ENCODE measurements around the gene CSNK1G2. TPM values are rescaled to one million over a fixed set of nuclear protein-coding genes. Genes with fewer than 3 reads are reported as not detected.
A peak's percentile ranks its signal among the peaks of the same experiment; 100 is the strongest.

CSNK1G2 gene
- total and polyA plus RNA-seq, 7 donors, result 22.3 to 49.8 (median 33.2) TPM

GRCh38 chr19:2014731-2015607 lies 74.0 kb downstream of the CSNK1G2 start:
- DNase-seq (no peak), ATAC-seq (peak in 3 of 4 donors; percentile 7 to 9 (median 7))
- no peak for TF ChIP-seq CTCF (IDR thresholded peaks at IDR 0.05)
- Histone ChIP-seq H3K9me3 (no peaks in the 10 kb centered on the region), H3K4me3 (peak overlapping the region; percentile 74), H3K4me1 (no peaks in the 10 kb centered on the region), H3K27me3 (ENCODE audit: insufficient read depth in 3 of 3, low read length in 2 of 3) (no peaks in the 10 kb centered on the region), H3K36me3 (ENCODE audit: insufficient read depth in 1 of 2, low read depth in 1 of 2) (no peaks in the 10 kb centered on the region), H3K27ac (no peak overlapping the region)
- WGBS, 3 donors, result 6 to 41% (median 15%) methylated on average over 11 to 73 of the region's 74 CpGs
- intact Hi-C loops (cut with DNase I), result loop anchor here in 1 of 2 donors (5.0 kb wide), 1 partner anchor 83 kb away; no protein-coding TSS in a partner anchor

- Histone ChIP-seq H3K36me3 (ENCODE audit: insufficient read depth in 1 of 2, low read depth in 1 of 2) (no peaks in the 10 kb centered on the region), H3K9me3 (no peaks in the 10 kb centered on the region), H3K27ac (peak within 1 kb of the TSS; percentile 38), H3K27me3 (ENCODE audit: insufficient read depth in 3 of 3, low read length in 2 of 3) (no peaks in the 10 kb centered on the region), H3K4me3 (peak within 1 kb of the TSS; percentile 74), H3K4me1 (no peaks in the 10 kb centered on the region)
- ATAC-seq (peak; percentile 10 to 44 (median 20)), DNase-seq (peak; percentile 62 to 79)
- intact Hi-C loops (cut with DNase I), result loop anchor here in 1 of 2 donors (5.0 kb wide), 1 partner anchor 83 kb away; no protein-coding TSS in a partner anchor
- WGBS, 3 donors, result 0 to 3% (median 2%) methylated on average over 2 to 20 of the region's 20 CpGs
- TF ChIP-seq CTCF (IDR thresholded peaks at IDR 0.05), result no peak
Observed at GRCh38 chr19:2015608-2015950, 74.6 kb downstream of the CSNK1G2 start, which contains the start of gene BTBD2. TSS of gene BTBD2 (minus strand) at chr19:2015714. CDS start at chr19:2015703, 11 bp downstream.

GRCh38 chr19:2016041-2016807 lies 75.3 kb downstream of the CSNK1G2 start:
- no peaks in the 10 kb centered on the region for H3K9me3 ChIP-seq
- H3K4me1 ChIP-seq, result no peaks in the 10 kb centered on the region
- no peaks in the 10 kb centered on the region for H3K27me3 ChIP-seq (ENCODE audit: insufficient read depth in 3 of 3, low read length in 2 of 3)
- ATAC-seq (peak; percentile 80 to 87 (median 84)), DNase-seq (peak; percentile 77 to 89)
- intact Hi-C loops (cut with DNase I), result loop anchor here in 1 of 2 donors (5.0 kb wide), 1 partner anchor 84 kb away; no protein-coding TSS in a partner anchor
- H3K4me3 ChIP-seq, result peak overlapping the region; percentile 38
- no peaks in the 10 kb centered on the region for H3K36me3 ChIP-seq (ENCODE audit: insufficient read depth in 1 of 2, low read depth in 1 of 2)
- peak overlapping the region; percentile 38 for H3K27ac ChIP-seq
- 63 to 69% (median 67%) methylated on average over 22 to 23 of the region's 23 CpGs for WGBS, 3 donors
- no peak for TF ChIP-seq CTCF (IDR thresholded peaks at IDR 0.05)

GRCh38 chr19:2018752-2019151 lies 77.8 kb downstream of the CSNK1G2 start:
- WGBS, 3 donors, result 93 to 95% (median 94%) methylated on average over 12 to 13 of the region's 13 CpGs
- Histone ChIP-seq H3K4me1 (no peaks in the 10 kb centered on the region), H3K27me3 (ENCODE audit: insufficient read depth in 3 of 3, low read length in 2 of 3) (no peaks in the 10 kb centered on the region), H3K27ac (no peak overlapping the region), H3K36me3 (ENCODE audit: insufficient read depth in 1 of 2, low read depth in 1 of 2) (no peaks in the 10 kb centered on the region), H3K4me3 (no peak overlapping the region), H3K9me3 (no peaks in the 10 kb centered on the region)
- no peak for TF ChIP-seq CTCF (IDR thresholded peaks at IDR 0.05)
- no peak for ATAC-seq
- no peak for DNase-seq
- intact Hi-C loops (cut with DNase I), result loop anchor here (1.0 to 5.0 kb wide), 2 partner anchors 51 to 86 kb away; no protein-coding TSS in a partner anchor
